Mucosa of descending colon (tissue), 3 donors: Measurements from ENCODE around the gene CCBE1. TPM values are rescaled to one million over a fixed set of nuclear protein-coding genes. Genes with fewer than 3 reads are reported as not detected.

Experiments
- ATAC-seq: fragments of 200-7000 bp; cut with Tn5 transposase; one replicate; pipeline ENCODE4 v1.9.1; 2020; ENCODE audit warnings: mild to moderate bottlenecking, moderate library complexity
- DNase-seq, 3 donors: peaks; one replicate each; pipeline ENCODE4 v3.0.0-alpha.2; 2020
- H3K36me3 ChIP-seq: fragments of 200-600 bp; one replicate; pipeline ENCODE4 v1.8.0; 2021; ENCODE audit warnings: low read depth, mild to moderate bottlenecking
- H3K4me1 ChIP-seq: fragments of 200-600 bp; one replicate; pipeline ENCODE4 v1.8.0; 2021; ENCODE audit warnings: low read depth, mild to moderate bottlenecking
- H3K4me3 ChIP-seq: fragments of 200-600 bp; one replicate; pipeline ENCODE4 v1.8.0; 2021; ENCODE audit warnings: mild to moderate bottlenecking
- H3K9me3 ChIP-seq: fragments of 200-600 bp; one replicate; pipeline ENCODE4 v1.8.0; 2021; ENCODE audit warnings: mild to moderate bottlenecking
- intact Hi-C, 2 donors: fragments of 100-400 bp; cut with DNase I in 1 of 2; cut with micrococcal nuclease in 1 of 2; formaldehyde crosslinking; loops; one replicate each; pipeline versions ENCODE4 v1.11.0 to v1.11.1; 2022; cut with DNase I, micrococcal nuclease
- total RNA-seq, 3 donors: library from RNA; stranded (reverse); fragmentation: NEBNext Ultra II Directional in 2 of 3; extraction: Animal tissue kit (Norgen Biotek cat#: 25700) in 2 of 3; gene quantifications; one replicate each; pipeline versions ENCODE4 v1.2.1 to v1.2.4, GENCODE V29; 2021 to 2023
- TF ChIP-seq, protein P1 (sequence below): fragments of 200-600 bp; IDR thresholded peaks from one replicate; pipeline ENCODE4 v1.8.0; 2022; ENCODE audit warnings: antibody characterized with exemption, mild to moderate bottlenecking
- donor health status: DM: no; HTN: no; CAD: no; lungs with moderate emphysema.
- donor health status: DM: no; HTN: no; CAD: no.
- donor health status: DM: no; HTN: yes; CAD: no.

CCBE1 gene
- total RNA-seq, 3 donors from 2014 or later = 1.6 to 54.7 (median 2.2) TPM

DNA sequence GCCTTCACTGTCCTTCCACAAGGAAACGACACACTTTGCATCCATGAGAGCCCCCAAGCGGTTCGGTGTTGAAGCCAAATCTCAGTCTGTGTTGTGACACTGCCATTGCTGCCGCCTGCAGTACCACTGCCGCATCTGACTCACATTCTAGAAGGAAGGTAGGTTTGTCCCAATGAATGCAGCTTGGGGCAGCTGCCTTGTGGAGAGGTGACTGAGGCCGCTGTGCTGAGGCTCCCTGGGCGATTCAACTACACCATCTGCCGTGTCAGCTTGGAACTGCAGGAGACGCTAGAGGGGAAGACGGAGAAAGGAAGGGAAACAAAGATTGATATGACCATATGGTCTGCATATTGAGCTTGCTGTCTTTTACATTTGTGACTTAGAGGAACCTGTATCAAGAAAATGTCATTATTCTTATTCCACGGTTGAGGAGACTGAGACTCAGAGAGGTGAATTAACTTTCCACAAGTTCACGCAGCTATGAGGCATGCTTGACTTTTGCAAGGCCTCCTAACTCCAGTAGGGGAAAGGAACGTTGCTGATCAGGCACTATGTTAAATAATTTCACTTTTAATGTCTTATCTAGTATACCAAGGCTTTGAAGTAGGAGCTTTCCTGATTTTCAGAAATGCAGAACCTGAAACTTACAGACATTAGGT is 294.7 kb downstream of the CCBE1 start:
- Histone ChIP-seq H3K4me1 (no peaks in the 10 kb centered on the region), H3K4me3 (no peak overlapping the region), H3K36me3 (no peaks in the 10 kb centered on the region), H3K9me3 (no peaks in the 10 kb centered on the region)
- DNase-seq (peak; percentile 52 to 79 (median 78)), ATAC-seq (peak; percentile 96)
- TF ChIP-seq, protein P1, sequence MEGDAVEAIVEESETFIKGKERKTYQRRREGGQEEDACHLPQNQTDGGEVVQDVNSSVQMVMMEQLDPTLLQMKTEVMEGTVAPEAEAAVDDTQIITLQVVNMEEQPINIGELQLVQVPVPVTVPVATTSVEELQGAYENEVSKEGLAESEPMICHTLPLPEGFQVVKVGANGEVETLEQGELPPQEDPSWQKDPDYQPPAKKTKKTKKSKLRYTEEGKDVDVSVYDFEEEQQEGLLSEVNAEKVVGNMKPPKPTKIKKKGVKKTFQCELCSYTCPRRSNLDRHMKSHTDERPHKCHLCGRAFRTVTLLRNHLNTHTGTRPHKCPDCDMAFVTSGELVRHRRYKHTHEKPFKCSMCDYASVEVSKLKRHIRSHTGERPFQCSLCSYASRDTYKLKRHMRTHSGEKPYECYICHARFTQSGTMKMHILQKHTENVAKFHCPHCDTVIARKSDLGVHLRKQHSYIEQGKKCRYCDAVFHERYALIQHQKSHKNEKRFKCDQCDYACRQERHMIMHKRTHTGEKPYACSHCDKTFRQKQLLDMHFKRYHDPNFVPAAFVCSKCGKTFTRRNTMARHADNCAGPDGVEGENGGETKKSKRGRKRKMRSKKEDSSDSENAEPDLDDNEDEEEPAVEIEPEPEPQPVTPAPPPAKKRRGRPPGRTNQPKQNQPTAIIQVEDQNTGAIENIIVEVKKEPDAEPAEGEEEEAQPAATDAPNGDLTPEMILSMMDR = peak; percentile 82
- intact Hi-C loops = loop anchor here (5.0 kb wide), 2 partner anchors 95 to 155 kb away; no protein-coding TSS in a partner anchor

DNA sequence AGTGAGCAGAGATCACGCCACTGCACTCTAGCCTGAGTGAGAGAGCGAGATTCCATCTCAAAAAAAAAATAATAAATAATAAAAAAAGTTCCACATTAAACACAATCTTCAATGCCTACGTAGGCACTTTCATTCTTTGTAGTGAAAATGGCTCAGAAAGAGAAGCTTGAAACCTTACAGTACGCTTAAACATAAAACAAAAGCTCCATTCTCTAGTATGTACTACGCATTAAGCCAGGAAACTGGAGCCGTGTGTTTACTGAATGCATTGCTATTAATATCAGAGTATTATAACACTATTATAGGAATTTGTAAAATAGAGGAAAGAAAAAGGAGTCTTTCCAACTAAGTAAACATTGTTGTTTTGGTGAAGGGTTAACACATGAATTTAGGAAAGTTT is 296.8 kb downstream of the CCBE1 start:
- intact Hi-C loops = loop anchor here (5.0 kb wide), 2 partner anchors 93 to 153 kb away; no protein-coding TSS in a partner anchor
- no peak for DNase-seq
- no peak for ATAC-seq

DNA sequence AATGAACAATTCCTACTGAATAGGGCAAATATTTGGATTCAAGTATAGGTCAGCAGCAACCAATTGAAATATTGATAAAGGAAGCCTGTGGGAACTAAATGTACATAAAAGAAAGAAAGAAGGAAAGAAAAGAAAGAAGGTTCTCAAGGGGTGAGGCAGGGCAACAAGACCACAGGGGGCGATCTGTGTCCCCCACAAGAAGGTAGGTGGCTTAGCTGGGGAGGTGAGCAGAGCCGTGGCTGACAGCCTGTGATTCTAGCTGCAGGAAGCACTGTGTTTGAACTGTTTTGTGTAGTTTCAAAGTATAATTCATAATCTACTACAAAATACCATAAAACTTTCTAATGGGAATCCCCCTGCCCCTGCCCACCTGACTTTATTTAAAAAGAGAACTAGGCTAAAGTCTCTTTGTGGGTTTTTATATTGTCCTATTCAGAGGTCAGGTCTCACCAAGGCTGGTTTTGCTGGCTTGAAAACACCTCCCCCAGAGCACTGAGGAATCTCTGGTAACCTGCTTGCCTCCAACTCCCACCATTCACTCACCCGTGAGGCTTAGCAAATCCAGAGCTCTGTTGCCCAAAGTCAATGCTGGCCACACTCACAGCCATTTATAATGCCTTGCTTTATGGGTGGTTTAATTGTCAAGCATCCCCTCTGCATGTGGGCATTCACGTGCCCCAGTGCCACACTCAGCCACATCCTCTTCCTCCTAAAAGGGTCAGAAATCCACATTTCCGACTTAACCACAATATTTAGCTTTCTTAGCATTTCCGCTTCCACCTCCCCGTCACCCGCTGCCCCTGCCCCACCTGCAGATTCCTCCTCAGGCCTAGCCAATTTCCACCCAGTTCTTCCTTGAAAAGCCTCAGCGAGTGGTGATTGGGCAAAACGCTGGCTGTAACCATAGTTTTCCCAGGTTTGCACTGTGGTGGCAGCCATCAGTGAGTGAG is 301.7 kb downstream of the CCBE1 start:
- no peaks in the 10 kb centered on the region for H3K9me3 ChIP-seq
- DNase-seq (no peak), ATAC-seq (no peak)
- TF ChIP-seq, protein P1 = no peak
- intact Hi-C loops = no loop called here
- no peaks in the 10 kb centered on the region for H3K4me1 ChIP-seq
- no peak overlapping the region for H3K4me3 ChIP-seq
- no peaks in the 10 kb centered on the region for H3K36me3 ChIP-seq

More for the DNA sequence above, 296.8 kb downstream of the CCBE1 start:
- no peak overlapping the region for H3K4me3 ChIP-seq
- H3K36me3 ChIP-seq = no peaks in the 10 kb centered on the region
- H3K9me3 ChIP-seq = no peaks in the 10 kb centered on the region
- H3K4me1 ChIP-seq = no peaks in the 10 kb centered on the region
- TF ChIP-seq, protein P1 = no peak

DNA sequence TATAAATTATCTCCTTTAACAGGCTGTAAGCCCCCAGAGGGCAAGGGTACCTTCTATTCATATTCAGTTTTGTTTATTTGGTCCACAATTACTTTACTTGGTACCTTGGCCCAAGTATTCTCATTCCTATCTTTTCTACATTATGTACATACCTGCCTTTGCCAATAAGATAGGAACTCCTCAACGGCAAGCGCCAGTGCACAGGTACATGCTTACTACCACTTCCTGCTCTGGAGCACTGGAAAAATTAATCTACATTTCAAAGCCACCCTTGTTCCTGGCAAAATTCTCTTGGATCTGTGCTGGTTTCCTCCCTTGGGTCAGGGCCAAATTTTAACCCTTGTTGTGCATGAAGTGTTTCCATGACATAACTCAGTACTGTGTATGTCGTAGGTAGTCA is 303.8 kb downstream of the CCBE1 start:
- TF ChIP-seq, protein P1 = no peak
- no peak for DNase-seq
- intact Hi-C loops = no loop called here
- Histone ChIP-seq H3K4me3 (no peak overlapping the region), H3K4me1 (no peaks in the 10 kb centered on the region), H3K9me3 (no peaks in the 10 kb centered on the region), H3K36me3 (no peaks in the 10 kb centered on the region)
- no peak for ATAC-seq

DNA sequence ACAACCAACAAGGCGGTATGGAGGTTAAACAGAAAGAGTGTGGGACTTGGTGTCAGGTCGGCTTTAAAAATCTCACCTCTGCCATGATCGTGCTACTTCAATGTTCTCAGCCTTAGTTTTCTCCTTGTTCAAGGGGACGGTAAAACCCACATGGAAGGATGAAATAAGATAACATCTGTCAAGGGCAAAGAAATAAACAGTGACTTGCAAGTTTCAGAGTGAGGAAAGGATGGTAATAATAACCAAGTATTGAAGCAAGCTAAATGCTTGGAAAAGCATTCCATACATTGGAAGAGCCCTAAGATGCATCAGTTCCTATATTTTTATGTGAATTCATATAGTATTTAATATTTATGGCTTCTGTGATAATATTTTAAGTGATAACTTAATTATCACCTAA is 308.4 kb downstream of the CCBE1 start:
- Histone ChIP-seq H3K4me1 (no peaks in the 10 kb centered on the region), H3K36me3 (no peaks in the 10 kb centered on the region), H3K9me3 (no peaks in the 10 kb centered on the region), H3K4me3 (no peak overlapping the region)
- DNase-seq = no peak
- TF ChIP-seq, protein P1 = no peak
- ATAC-seq = no peak
- intact Hi-C loops = no loop called here
